GM19240 (cell line): ENCODE results near the gene E2F6.

ENCODE experiments used
- DNase-seq: peaks from one replicate; pipeline ENCODE4 v3.0.0; 2011; ENCODE audit warnings: low spot score; ENCODE audit not compliant: insufficient read length

Gene E2F6

GRCh38 chr2:11465485-11466306, at the start of gene E2F6:
TSS of gene E2F6 (minus strand) at chr2:11466161. CDS start at chr2:11465879, 282 bp downstream.
- peak; percentile 71 for DNase-seq

- no peak for DNase-seq
Measured at GRCh38 chr2:11515490-11515981, 49.6 kb upstream of the E2F6 start.

- DNase-seq: no peak
Measured at GRCh38 chr2:11514904-11515303, 48.9 kb upstream of the E2F6 start.

GRCh38 chr2:11514081-11514730, 48.2 kb upstream of the E2F6 start:
- no peak for DNase-seq

GRCh38 chr2:11513319-11513718, 47.4 kb upstream of the E2F6 start:
- no peak for DNase-seq

GRCh38 chr2:11512431-11512830, 46.5 kb upstream of the E2F6 start:
- no peak for DNase-seq

- no peak for DNase-seq
Measured at GRCh38 chr2:11509657-11510360, 43.8 kb upstream of the E2F6 start.

- DNase-seq: no peak
Measured at GRCh38 chr2:11508279-11508678, 42.3 kb upstream of the E2F6 start.

- no peak for DNase-seq
Measured at GRCh38 chr2:11507517-11507916, 41.6 kb upstream of the E2F6 start.

GRCh38 chr2:11506611-11506969, 40.6 kb upstream of the E2F6 start:
- no peak for DNase-seq

- DNase-seq: no peak
Measured at GRCh38 chr2:11505652-11506610, 40.0 kb upstream of the E2F6 start.

GRCh38 chr2:11503354-11503927, 37.5 kb upstream of the E2F6 start:
- no peak for DNase-seq

- DNase-seq: no peak
Measured at GRCh38 chr2:11502740-11503292, 36.9 kb upstream of the E2F6 start.

- no peak for DNase-seq
Measured at GRCh38 chr2:11500702-11501303, 34.8 kb upstream of the E2F6 start.

- DNase-seq: no peak
Measured at GRCh38 chr2:11499081-11499743, 33.3 kb upstream of the E2F6 start.

GRCh38 chr2:11498543-11499034, 32.6 kb upstream of the E2F6 start:
- peak; percentile 30 for DNase-seq

GRCh38 chr2:11495844-11496681, 30.1 kb upstream of the E2F6 start:
- DNase-seq: no peak

- DNase-seq: no peak
Measured at GRCh38 chr2:11494310-11494709, 28.3 kb upstream of the E2F6 start.
